Choroid plexus epithelial cell (primary cell): ENCODE measurements around the gene RAB40C.

Experiments
- DNase-seq: peaks from one replicate; pipeline ENCODE4 v3.0.0-alpha.2; 2010; ENCODE audit warnings: low read depth
- H3K4me3 ChIP-seq: 2 replicates; pipeline ENCODE4 v1.5.1; 2011; ENCODE audit warnings: low read depth, mild to moderate bottlenecking, control low read depth, low read length, moderate library complexity
- TF ChIP-seq, protein P1 (sequence below): conservative IDR thresholded peaks from 2 replicates; pipeline ENCODE4 v1.5.1; 2011; ENCODE audit warnings: low read depth, mild to moderate bottlenecking, control low read depth, inconsistent platforms, low read length, moderate library complexity

The RAB40C gene

GRCh38 chr16:643050-643368 lies 53.1 kb downstream of the RAB40C start:
- DNase-seq, result no peak
- TF ChIP-seq, protein P1, sequence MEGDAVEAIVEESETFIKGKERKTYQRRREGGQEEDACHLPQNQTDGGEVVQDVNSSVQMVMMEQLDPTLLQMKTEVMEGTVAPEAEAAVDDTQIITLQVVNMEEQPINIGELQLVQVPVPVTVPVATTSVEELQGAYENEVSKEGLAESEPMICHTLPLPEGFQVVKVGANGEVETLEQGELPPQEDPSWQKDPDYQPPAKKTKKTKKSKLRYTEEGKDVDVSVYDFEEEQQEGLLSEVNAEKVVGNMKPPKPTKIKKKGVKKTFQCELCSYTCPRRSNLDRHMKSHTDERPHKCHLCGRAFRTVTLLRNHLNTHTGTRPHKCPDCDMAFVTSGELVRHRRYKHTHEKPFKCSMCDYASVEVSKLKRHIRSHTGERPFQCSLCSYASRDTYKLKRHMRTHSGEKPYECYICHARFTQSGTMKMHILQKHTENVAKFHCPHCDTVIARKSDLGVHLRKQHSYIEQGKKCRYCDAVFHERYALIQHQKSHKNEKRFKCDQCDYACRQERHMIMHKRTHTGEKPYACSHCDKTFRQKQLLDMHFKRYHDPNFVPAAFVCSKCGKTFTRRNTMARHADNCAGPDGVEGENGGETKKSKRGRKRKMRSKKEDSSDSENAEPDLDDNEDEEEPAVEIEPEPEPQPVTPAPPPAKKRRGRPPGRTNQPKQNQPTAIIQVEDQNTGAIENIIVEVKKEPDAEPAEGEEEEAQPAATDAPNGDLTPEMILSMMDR, result no peak
- no peak overlapping the region for H3K4me3 ChIP-seq

GRCh38 chr16:644556-644955 lies 54.7 kb downstream of the RAB40C start:
- H3K4me3 ChIP-seq, result no peak overlapping the region
- TF ChIP-seq, protein P1, result no peak
- DNase-seq, result no peak

DNA sequence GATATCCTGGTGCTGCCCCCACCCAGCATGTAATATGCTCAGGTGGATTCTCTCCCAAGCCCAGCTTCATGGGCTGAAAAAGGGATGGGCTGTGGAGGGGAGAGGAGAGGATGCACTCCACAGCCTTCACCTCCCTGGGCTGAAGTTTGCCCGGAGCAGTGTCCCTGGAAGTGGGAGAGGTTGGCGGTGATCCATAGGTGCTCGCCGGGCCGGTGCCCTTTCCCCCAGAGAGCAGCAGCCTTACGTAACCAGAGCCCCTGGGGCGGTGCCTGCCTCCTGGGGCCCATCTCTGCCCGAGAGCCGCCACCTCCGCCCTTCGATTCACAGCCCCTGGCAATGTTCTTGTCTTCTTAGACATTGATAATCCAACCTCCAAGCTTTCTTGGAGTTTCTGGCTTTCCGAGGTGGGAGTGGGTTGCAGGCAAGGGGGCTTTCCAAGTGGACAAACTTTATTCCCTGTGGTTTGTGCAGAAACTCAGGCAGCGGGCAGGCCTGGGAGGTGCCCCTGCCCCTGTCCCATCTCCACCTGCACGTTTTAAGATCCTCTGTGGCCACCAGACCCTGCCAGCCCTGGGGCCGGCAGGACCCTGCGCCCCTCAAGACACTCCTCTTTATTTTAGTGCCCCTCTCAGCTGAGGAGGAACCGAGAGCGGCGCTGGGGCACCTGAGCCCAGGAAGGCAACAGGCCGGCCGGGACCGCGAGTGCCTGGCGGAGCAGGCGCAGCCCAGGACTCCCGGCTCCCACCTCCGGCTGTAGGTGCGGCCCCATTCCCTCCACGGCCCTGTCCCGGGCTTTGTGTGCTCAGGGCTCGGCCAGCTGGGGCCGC lies 56.2 kb downstream of the RAB40C start:
- TF ChIP-seq, protein P1, result no peak
- no peak for DNase-seq
- no peak overlapping the region for H3K4me3 ChIP-seq

DNA sequence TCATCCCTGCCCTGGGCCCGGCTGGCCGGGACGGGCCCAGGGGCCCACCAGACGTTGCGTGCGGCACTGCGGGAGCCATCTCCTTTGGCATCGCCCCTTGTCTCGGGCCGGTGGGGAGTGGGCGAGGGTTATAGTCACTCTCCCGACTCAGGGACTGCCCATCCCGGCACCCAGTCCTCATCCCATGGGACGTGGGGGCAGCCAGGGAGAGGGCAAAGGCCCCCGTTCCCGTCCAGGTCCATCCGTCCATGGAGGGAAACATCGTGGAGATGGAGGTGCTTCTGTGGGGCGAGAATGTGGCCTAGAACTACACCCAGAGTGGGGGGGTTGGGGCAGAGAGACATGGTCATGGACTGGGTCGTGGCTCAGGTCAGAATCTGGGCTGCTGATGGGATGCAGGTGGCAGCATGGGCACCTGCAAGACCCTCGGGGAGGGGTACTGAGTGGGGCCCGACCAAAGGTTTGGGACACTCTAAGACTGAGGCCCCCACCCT lies 56.9 kb downstream of the RAB40C start:
- DNase-seq, result no peak
- no peak overlapping the region for H3K4me3 ChIP-seq
- TF ChIP-seq, protein P1, result no peak

DNA sequence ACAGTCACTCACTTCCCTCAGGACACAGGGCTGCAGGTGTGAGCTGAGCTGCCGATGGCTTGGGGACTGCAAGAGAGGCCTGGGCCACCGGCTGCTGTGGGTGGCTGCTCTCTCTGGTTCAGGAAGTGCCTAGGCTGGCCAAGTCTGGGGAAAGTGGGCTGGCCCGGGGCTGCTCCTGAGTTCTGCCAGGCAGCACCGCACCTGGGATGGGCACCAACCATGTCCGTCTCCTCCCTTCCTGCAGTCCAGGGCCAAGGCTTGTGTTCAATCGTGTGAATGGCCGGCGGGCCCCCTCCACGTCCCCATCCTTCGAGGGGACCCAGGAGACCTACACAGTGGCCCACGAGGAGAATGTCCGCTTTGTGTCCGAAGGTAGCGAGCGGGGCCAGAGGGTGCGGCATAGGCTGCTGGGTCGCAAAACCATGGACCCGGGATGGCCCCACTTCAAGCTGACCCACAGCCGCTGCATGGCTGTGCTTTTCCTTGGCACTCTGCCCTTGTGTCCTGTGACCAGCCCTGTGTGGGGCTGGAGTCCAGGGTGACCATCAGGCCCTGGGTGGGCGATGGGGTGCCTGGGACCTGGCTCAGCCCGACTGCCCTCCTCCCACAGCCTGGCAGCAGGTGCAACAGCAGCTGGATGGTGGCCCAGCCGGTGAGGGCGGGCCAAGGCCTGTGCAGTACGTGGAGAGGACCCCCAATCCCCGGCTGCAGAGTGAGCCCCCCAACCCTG lies 57.5 kb downstream of the RAB40C start:
- DNase-seq, result no peak
- TF ChIP-seq, protein P1, result no peak
- H3K4me3 ChIP-seq, result no peak overlapping the region

GRCh38 chr16:648071-648780 lies 58.4 kb downstream of the RAB40C start:
- H3K4me3 ChIP-seq, result peak overlapping the region; percentile 65
- peak; percentile 20 for DNase-seq
- TF ChIP-seq, protein P1, result peak; percentile 41
